ENCODE results near the gene DYNC2LI1.

DNA sequence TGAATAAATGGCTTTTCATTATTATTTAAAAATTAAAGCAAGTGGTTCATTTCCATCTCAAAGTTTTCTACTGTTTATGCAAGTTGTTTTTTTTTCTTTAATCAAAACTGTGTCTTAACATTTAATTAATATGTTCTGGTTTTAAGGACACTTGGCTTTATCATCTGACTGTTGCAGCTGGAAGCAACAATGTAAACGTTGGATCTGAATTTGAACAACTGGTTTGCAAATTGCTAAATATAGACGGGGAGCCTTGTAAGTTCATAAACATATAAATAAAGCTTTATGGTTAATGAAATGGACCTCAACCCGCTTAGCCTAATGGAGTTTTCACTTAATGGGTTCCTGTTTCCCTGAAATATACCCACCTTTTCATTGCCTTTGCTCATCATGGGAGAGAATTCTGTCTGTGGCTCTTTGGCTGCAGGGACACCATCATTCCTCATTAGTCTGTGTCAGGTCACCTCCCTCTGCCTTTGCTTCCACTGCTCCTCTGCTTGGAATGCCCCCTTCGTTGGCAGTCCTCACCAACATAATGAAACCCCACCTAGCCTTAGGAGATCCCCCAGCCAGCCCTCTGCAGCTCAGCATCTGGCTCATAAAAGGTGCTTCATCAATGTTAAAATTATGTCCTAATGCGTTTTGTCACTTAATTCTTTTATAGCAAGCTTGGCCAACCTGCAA is 44.2 kb upstream of the DYNC2LI1 start:
- TF ChIP-seq ZFP30 (CRISPR knock-in tag; IDR thresholded peaks at IDR 0.05) (no peak), RARB (CRISPR knock-in tag; IDR thresholded peaks at IDR 0.05) (no peak), TCF4 (CRISPR knock-in tag; IDR thresholded peaks at IDR 0.05; ENCODE audit: borderline replicate concordance) (no peak), ZNF8 (CRISPR knock-in tag; IDR thresholded peaks at IDR 0.05) (no peak), ARNTL (CRISPR knock-in tag; IDR thresholded peaks at IDR 0.05; ENCODE audit: borderline replicate concordance, low read depth) (no peak), SNAI2 (CRISPR knock-in tag; IDR thresholded peaks at IDR 0.05) (no peak), ZNF70 (CRISPR knock-in tag; IDR thresholded peaks at IDR 0.05) (no peak), GLIS3 (CRISPR knock-in tag; IDR thresholded peaks at IDR 0.05) (no peak), ZFP3 (CRISPR knock-in tag; IDR thresholded peaks at IDR 0.05) (no peak), ISL1 (CRISPR knock-in tag; IDR thresholded peaks at IDR 0.05) (no peak)
- TF ChIP-seq, protein P1, sequence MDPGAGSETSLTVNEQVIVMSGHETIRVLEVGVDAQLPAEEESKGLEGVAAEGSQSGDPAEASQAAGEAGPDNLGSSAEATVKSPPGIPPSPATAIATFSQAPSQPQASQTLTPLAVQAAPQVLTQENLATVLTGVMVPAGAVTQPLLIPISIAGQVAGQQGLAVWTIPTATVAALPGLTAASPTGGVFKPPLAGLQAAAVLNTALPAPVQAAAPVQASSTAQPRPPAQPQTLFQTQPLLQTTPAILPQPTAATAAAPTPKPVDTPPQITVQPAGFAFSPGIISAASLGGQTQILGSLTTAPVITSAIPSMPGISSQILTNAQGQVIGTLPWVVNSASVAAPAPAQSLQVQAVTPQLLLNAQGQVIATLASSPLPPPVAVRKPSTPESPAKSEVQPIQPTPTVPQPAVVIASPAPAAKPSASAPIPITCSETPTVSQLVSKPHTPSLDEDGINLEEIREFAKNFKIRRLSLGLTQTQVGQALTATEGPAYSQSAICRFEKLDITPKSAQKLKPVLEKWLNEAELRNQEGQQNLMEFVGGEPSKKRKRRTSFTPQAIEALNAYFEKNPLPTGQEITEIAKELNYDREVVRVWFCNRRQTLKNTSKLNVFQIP (CRISPR knock-in tag; IDR thresholded peaks at IDR 0.05; ENCODE audit: borderline replicate concordance, low read depth), result no peak
- TF ChIP-seq, protein P2, sequence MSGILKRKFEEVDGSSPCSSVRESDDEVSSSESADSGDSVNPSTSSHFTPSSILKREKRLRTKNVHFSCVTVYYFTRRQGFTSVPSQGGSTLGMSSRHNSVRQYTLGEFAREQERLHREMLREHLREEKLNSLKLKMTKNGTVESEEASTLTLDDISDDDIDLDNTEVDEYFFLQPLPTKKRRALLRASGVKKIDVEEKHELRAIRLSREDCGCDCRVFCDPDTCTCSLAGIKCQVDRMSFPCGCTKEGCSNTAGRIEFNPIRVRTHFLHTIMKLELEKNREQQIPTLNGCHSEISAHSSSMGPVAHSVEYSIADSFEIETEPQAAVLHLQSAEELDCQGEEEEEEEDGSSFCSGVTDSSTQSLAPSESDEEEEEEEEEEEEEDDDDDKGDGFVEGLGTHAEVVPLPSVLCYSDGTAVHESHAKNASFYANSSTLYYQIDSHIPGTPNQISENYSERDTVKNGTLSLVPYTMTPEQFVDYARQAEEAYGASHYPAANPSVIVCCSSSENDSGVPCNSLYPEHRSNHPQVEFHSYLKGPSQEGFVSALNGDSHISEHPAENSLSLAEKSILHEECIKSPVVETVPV (CRISPR knock-in tag; IDR thresholded peaks at IDR 0.05), result no peak
- TF ChIP-seq, protein P3, sequence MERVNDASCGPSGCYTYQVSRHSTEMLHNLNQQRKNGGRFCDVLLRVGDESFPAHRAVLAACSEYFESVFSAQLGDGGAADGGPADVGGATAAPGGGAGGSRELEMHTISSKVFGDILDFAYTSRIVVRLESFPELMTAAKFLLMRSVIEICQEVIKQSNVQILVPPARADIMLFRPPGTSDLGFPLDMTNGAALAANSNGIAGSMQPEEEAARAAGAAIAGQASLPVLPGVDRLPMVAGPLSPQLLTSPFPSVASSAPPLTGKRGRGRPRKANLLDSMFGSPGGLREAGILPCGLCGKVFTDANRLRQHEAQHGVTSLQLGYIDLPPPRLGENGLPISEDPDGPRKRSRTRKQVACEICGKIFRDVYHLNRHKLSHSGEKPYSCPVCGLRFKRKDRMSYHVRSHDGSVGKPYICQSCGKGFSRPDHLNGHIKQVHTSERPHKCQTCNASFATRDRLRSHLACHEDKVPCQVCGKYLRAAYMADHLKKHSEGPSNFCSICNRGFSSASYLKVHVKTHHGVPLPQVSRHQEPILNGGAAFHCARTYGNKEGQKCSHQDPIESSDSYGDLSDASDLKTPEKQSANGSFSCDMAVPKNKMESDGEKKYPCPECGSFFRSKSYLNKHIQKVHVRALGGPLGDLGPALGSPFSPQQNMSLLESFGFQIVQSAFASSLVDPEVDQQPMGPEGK (CRISPR knock-in tag; IDR thresholded peaks at IDR 0.05; ENCODE audit: borderline replicate concordance), result no peak
- TF ChIP-seq, protein P4, sequence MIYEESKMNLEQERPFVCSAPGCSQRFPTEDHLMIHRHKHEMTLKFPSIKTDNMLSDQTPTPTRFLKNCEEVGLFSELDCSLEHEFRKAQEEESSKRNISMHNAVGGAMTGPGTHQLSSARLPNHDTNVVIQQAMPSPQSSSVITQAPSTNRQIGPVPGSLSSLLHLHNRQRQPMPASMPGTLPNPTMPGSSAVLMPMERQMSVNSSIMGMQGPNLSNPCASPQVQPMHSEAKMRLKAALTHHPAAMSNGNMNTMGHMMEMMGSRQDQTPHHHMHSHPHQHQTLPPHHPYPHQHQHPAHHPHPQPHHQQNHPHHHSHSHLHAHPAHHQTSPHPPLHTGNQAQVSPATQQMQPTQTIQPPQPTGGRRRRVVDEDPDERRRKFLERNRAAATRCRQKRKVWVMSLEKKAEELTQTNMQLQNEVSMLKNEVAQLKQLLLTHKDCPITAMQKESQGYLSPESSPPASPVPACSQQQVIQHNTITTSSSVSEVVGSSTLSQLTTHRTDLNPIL (CRISPR knock-in tag; IDR thresholded peaks at IDR 0.05; ENCODE audit: low read depth), result no peak
